GM12891 (cell line): ENCODE results near the gene SCART1.
A peak's percentile ranks its signal among the peaks of the same experiment; 100 is the strongest.

Experiments used
- POLR2A ChIP-seq: IDR thresholded peaks from 2 replicates; pipeline ENCODE4 v1.6.1; 2011; ENCODE audit warnings: low read depth, low read length, control low read depth
- POLR2AphosphoS5 ChIP-seq: IDR thresholded peaks from 2 replicates; pipeline ENCODE4 v1.6.1; 2011; ENCODE audit warnings: low read depth, low read length, control low read depth
- SPI1 ChIP-seq: IDR thresholded peaks from 2 replicates; pipeline ENCODE4 v1.6.1; 2011; ENCODE audit warnings: low read depth, low read length, control low read depth

- TF ChIP-seq SPI1: peak; percentile 65; the same call in 1 of the 2 replicates
- TF ChIP-seq POLR2A: no peak
- no peak for TF ChIP-seq POLR2AphosphoS5
Measured at GRCh38 chr10:133489816-133490588, 36.3 kb downstream of the SCART1 start.
